Skeletal muscle satellite cell (primary cell): ENCODE data around the gene ABHD12B. TPM values are rescaled to one million over a fixed set of nuclear protein-coding genes. Genes with fewer than 3 reads are reported as not detected.

Experiments
- H3K27me3 ChIP-seq: 2 replicates; pipeline ENCODE4 v1.7.0; 2013; ENCODE audit warnings: low read length; ENCODE audit not compliant: control insufficient read depth, insufficient read depth
- H3K36me3 ChIP-seq: 2 replicates; pipeline ENCODE4 v1.7.0; 2013; ENCODE audit warnings: mild to moderate bottlenecking, control low read depth, low read length; ENCODE audit not compliant: insufficient read depth
- H3K4me1 ChIP-seq: 2 replicates; pipeline ENCODE4 v1.7.0; 2013; ENCODE audit warnings: low read length; ENCODE audit not compliant: control insufficient read depth, insufficient read depth
- H3K4me2 ChIP-seq: 2 replicates; pipeline ENCODE4 v1.7.0; 2013; ENCODE audit warnings: mild to moderate bottlenecking, low read length
- H3K4me3 ChIP-seq: 2 replicates; pipeline ENCODE4 v1.7.0; 2013; ENCODE audit warnings: low read length
- H3K9ac ChIP-seq: 2 replicates; pipeline ENCODE4 v1.7.0; 2013; ENCODE audit warnings: mild to moderate bottlenecking, low read depth, low read length, moderate library complexity
- H3K9me3 ChIP-seq: replicated peaks from 2 replicates; pipeline ENCODE4 v1.7.0; 2013; ENCODE audit warnings: mild to moderate bottlenecking, control low read depth, low read length
- total RNA-seq: library from RNA; depleted of rRNA; stranded (reverse); fragments of >200 nt; gene quantifications from 2 replicates; pipeline ENCODE4 v1.2.3, GENCODE V29; 2012; rRNA removed

ABHD12B gene
- not detected in 2 replicates for total RNA-seq

GRCh38 chr14:50871914-50872732 is at the start of gene ABHD12B:
Gene ABHD12B, plus strand, starts transcription at chr14:50872053. Its CDS starts 122 bp downstream, at chr14:50872175.
- Histone ChIP-seq H3K4me2 (peak within 1 kb of the TSS; percentile 73), H3K9ac (no peak within 1 kb of the TSS), H3K27me3 (peaks cover 90% of the 10 kb centered on the region), H3K4me3 (peak within 1 kb of the TSS; percentile 52), H3K36me3 (no peaks in the 10 kb centered on the region), H3K9me3 (no peaks in the 10 kb centered on the region), H3K4me1 (no peaks in the 10 kb centered on the region)

- H3K9ac ChIP-seq: peak overlapping the region; percentile 28
- H3K9me3 ChIP-seq: no peaks in the 10 kb centered on the region
- H3K36me3 ChIP-seq: peaks cover 3% of the 10 kb centered on the region
- H3K4me1 ChIP-seq: peaks cover 27% of the 10 kb centered on the region
- H3K4me3 ChIP-seq: no peak overlapping the region
- no peaks in the 10 kb centered on the region for H3K27me3 ChIP-seq
- peak overlapping the region; percentile 74 for H3K4me2 ChIP-seq
Observed at GRCh38 chr14:50822501-50823042, 49.3 kb upstream of the ABHD12B start.

GRCh38 chr14:50823051-50823761 is 48.6 kb upstream of the ABHD12B start:
- Histone ChIP-seq H3K9me3 (no peaks in the 10 kb centered on the region), H3K36me3 (peaks cover 3% of the 10 kb centered on the region), H3K4me3 (peak overlapping the region; percentile 4), H3K4me2 (peak overlapping the region; percentile 74), H3K4me1 (peaks cover 27% of the 10 kb centered on the region), H3K27me3 (no peaks in the 10 kb centered on the region), H3K9ac (peak overlapping the region; percentile 28)

- Histone ChIP-seq H3K4me3 (no peak overlapping the region), H3K9me3 (no peaks in the 10 kb centered on the region), H3K9ac (no peak overlapping the region), H3K4me1 (peaks cover 30% of the 10 kb centered on the region), H3K4me2 (peak overlapping the region; percentile 74), H3K36me3 (peaks cover 3% of the 10 kb centered on the region), H3K27me3 (no peaks in the 10 kb centered on the region)
Observed at GRCh38 chr14:50823762-50824636, 47.9 kb upstream of the ABHD12B start.

- Histone ChIP-seq H3K4me2 (no peak overlapping the region), H3K36me3 (peaks cover 3% of the 10 kb centered on the region), H3K27me3 (no peaks in the 10 kb centered on the region), H3K4me3 (no peak overlapping the region), H3K9ac (no peak overlapping the region), H3K4me1 (peaks cover 39% of the 10 kb centered on the region), H3K9me3 (no peaks in the 10 kb centered on the region)
Observed at GRCh38 chr14:50825307-50825706, 46.5 kb upstream of the ABHD12B start.

GRCh38 chr14:50826681-50827080 is 45.2 kb upstream of the ABHD12B start:
- no peak overlapping the region for H3K4me3 ChIP-seq
- peaks cover 42% of the 10 kb centered on the region for H3K4me1 ChIP-seq

GRCh38 chr14:50828721-50829488 is 42.9 kb upstream of the ABHD12B start:
- Histone ChIP-seq H3K4me3 (peak overlapping the region; percentile 81), H3K4me1 (peaks cover 23% of the 10 kb centered on the region), H3K9ac (peak overlapping the region; percentile 91)

More at GRCh38 chr14:50826681-50827080, 45.2 kb upstream of the ABHD12B start:
- H3K36me3 ChIP-seq: peaks cover 3% of the 10 kb centered on the region
- no peak overlapping the region for H3K9ac ChIP-seq
- no peak overlapping the region for H3K4me2 ChIP-seq
- no peaks in the 10 kb centered on the region for H3K27me3 ChIP-seq
- H3K9me3 ChIP-seq: no peaks in the 10 kb centered on the region

GRCh38 chr14:50829489-50830043 is 42.3 kb upstream of the ABHD12B start:
- Histone ChIP-seq H3K27me3 (no peaks in the 10 kb centered on the region), H3K4me1 (peaks cover 16% of the 10 kb centered on the region), H3K4me3 (peak overlapping the region; percentile 81), H3K4me2 (peak overlapping the region; percentile 95), H3K9ac (peak overlapping the region; percentile 91), H3K9me3 (no peaks in the 10 kb centered on the region), H3K36me3 (no peaks in the 10 kb centered on the region)

More at GRCh38 chr14:50828721-50829488, 42.9 kb upstream of the ABHD12B start:
- peak overlapping the region; percentile 95 for H3K4me2 ChIP-seq
- no peaks in the 10 kb centered on the region for H3K9me3 ChIP-seq
- no peaks in the 10 kb centered on the region for H3K27me3 ChIP-seq
- H3K36me3 ChIP-seq: no peaks in the 10 kb centered on the region

- H3K9me3 ChIP-seq: no peaks in the 10 kb centered on the region
- peak overlapping the region; percentile 95 for H3K4me2 ChIP-seq
- no peaks in the 10 kb centered on the region for H3K36me3 ChIP-seq
- no peaks in the 10 kb centered on the region for H3K27me3 ChIP-seq
- H3K4me3 ChIP-seq: peak overlapping the region; percentile 81
- H3K9ac ChIP-seq: peak overlapping the region; percentile 91
- peaks cover 16% of the 10 kb centered on the region for H3K4me1 ChIP-seq
Observed at GRCh38 chr14:50830044-50830931, 41.6 kb upstream of the ABHD12B start.
